MM.1S (cell line): ENCODE measurements around the gene ZFP2.

Experiments
- DNase-seq: peaks from one replicate; pipeline ENCODE4 v3.0.0-alpha.2; 2015
- H2AFZ ChIP-seq: fragments of 300-600 bp; sonication (generic); 2 replicates; pipeline ENCODE4 v1.6.0; 2016; ENCODE audit warnings: antibody characterized with exemption, low read length
- H3F3A ChIP-seq: fragments of 300-600 bp; sonication (generic); 2 replicates; pipeline ENCODE4 v1.6.1; 2016; ENCODE audit warnings: mild to moderate bottlenecking, antibody characterized with exemption, low read length, moderate library complexity, mixed read lengths; ENCODE audit not compliant: insufficient read depth
- H3K27ac ChIP-seq: fragments of 300-600 bp; sonication (generic); 2 replicates; pipeline ENCODE4 v1.5.1; 2016; ENCODE audit warnings: mild to moderate bottlenecking, low read length
- H3K27me3 ChIP-seq: fragments of 300-600 bp; sonication (generic); replicated peaks from 2 replicates; pipeline ENCODE4 v1.6.0; 2016; ENCODE audit warnings: low read length; ENCODE audit not compliant: insufficient read depth
- H3K36me3 ChIP-seq: fragments of 300-600 bp; sonication (generic); replicated peaks from 2 replicates; pipeline ENCODE4 v1.6.1; 2016; ENCODE audit warnings: mild to moderate bottlenecking, low read length, mixed read lengths; ENCODE audit not compliant: insufficient read depth
- H3K4me1 ChIP-seq: fragments of 300-600 bp; sonication (generic); 2 replicates; pipeline ENCODE4 v1.6.1; 2016; ENCODE audit warnings: low read length, mixed read lengths
- H3K4me2 ChIP-seq: fragments of 300-600 bp; sonication (generic); 2 replicates; pipeline ENCODE4 v1.6.0; 2016; ENCODE audit warnings: low read depth, low read length
- H3K4me3 ChIP-seq: fragments of 300-600 bp; sonication (generic); 2 replicates; pipeline ENCODE4 v1.5.1; 2016; ENCODE audit warnings: low read length, mixed read lengths
- H3K79me2 ChIP-seq: fragments of 300-600 bp; sonication (generic); 2 replicates; pipeline ENCODE4 v1.6.1; 2016; ENCODE audit warnings: mixed run types, low read length, mixed read lengths
- H3K9ac ChIP-seq: fragments of 300-600 bp; sonication (generic); 2 replicates; pipeline ENCODE4 v1.6.1; 2016; ENCODE audit warnings: low read length, mixed read lengths
- H3K9me2 ChIP-seq: fragments of 300-600 bp; sonication (generic); replicated peaks from 2 replicates; pipeline ENCODE4 v1.6.1; 2016; ENCODE audit warnings: mild to moderate bottlenecking, low read length, mixed read lengths; ENCODE audit not compliant: insufficient read depth
- H3K9me3 ChIP-seq: fragments of 300-600 bp; sonication (generic); replicated peaks from 2 replicates; pipeline ENCODE4 v1.6.1; 2016; ENCODE audit warnings: mild to moderate bottlenecking, low read length, mixed read lengths; ENCODE audit not compliant: insufficient read depth
- H4K20me1 ChIP-seq: fragments of 300-600 bp; sonication (generic); 2 replicates; pipeline ENCODE4 v1.6.1; 2016; ENCODE audit warnings: mild to moderate bottlenecking, low read length, moderate library complexity, mixed read lengths; ENCODE audit not compliant: insufficient read depth
- CTCF ChIP-seq: fragments of 300-600 bp; sonication (generic); IDR thresholded peaks from 2 replicates; pipeline ENCODE4 v1.5.1; 2016; ENCODE audit warnings: antibody characterized with exemption, low read length, mixed read lengths
- EZH2 ChIP-seq: fragments of 300-600 bp; sonication (generic); optimal IDR thresholded peaks from 2 replicates; pipeline ENCODE3; 2017; ENCODE audit warnings: low read depth, mild to moderate bottlenecking, antibody characterized with exemption, low read length, mixed read lengths
- EZH2phosphoT487 ChIP-seq: fragments of 300-600 bp; sonication (generic); IDR thresholded peaks from 2 replicates; pipeline ENCODE4 v1.6.1; 2018; ENCODE audit warnings: antibody characterized with exemption, low read length

Gene ZFP2

GRCh38 chr5:178965465-178966055, 69.8 kb downstream of the ZFP2 start:
- Histone ChIP-seq H3K4me2 (no peak overlapping the region), H4K20me1 (no peaks in the 10 kb centered on the region), H3K27ac (no peak overlapping the region), H3K9me3 (no peaks in the 10 kb centered on the region), H3K27me3 (no peaks in the 10 kb centered on the region), H3K9ac (no peak overlapping the region), H3K4me3 (no peak overlapping the region), H3K4me1 (no peaks in the 10 kb centered on the region), H3K36me3 (no peaks in the 10 kb centered on the region), H2AFZ (no peak overlapping the region), H3F3A (no peaks in the 10 kb centered on the region), H3K79me2 (no peaks in the 10 kb centered on the region), H3K9me2 (no peaks in the 10 kb centered on the region)
- no peak for DNase-seq
- TF ChIP-seq EZH2 = no peak
- TF ChIP-seq EZH2phosphoT487 = no peak
- TF ChIP-seq CTCF = no peak

GRCh38 chr5:178981381-178981780, 85.7 kb downstream of the ZFP2 start:
- no peaks in the 10 kb centered on the region for H3K9me3 ChIP-seq
- no peak overlapping the region for H3K4me2 ChIP-seq
- no peaks in the 10 kb centered on the region for H4K20me1 ChIP-seq
- H3K79me2 ChIP-seq = no peaks in the 10 kb centered on the region
- no peaks in the 10 kb centered on the region for H3K27me3 ChIP-seq
- TF ChIP-seq EZH2 = no peak
- no peak for TF ChIP-seq EZH2phosphoT487
- no peak for TF ChIP-seq CTCF
- no peaks in the 10 kb centered on the region for H3F3A ChIP-seq
- DNase-seq = no peak
- H3K9ac ChIP-seq = no peak overlapping the region
- no peak overlapping the region for H2AFZ ChIP-seq
- no peaks in the 10 kb centered on the region for H3K4me1 ChIP-seq
- no peak overlapping the region for H3K4me3 ChIP-seq
- no peak overlapping the region for H3K27ac ChIP-seq
- H3K9me2 ChIP-seq = no peaks in the 10 kb centered on the region
- H3K36me3 ChIP-seq = no peaks in the 10 kb centered on the region
